Tibial artery (tissue), 4 donors: ENCODE results near the gene ATP5F1D.

ENCODE experiments used
- DNase-seq, 2 donors: peaks; one replicate each; pipeline ENCODE4 v3.0.0-alpha.2; 2019
- H3K27ac ChIP-seq, 2 donors: fragments of 200-600 bp; sonication (generic) in 1 of 2; 1 replicate in 1 of 2; 2 replicates in 1 of 2; pipeline ENCODE4 v1.5.1; 2018 to 2019; ENCODE audit warnings: mild to moderate bottlenecking in 1 of 2
- H3K27me3 ChIP-seq, 2 donors: fragments of 200-600 bp; sonication (generic) in 1 of 2; one replicate each; pipeline versions ENCODE4 v1.5.1 to v1.6.0; 2016 to 2019
- H3K36me3 ChIP-seq, 3 donors: fragments of 200-600 bp; sonication (generic) in 2 of 3; one replicate each; pipeline ENCODE4 v1.5.1; 2016 to 2019; ENCODE audit warnings: mild to moderate bottlenecking in 2 of 3
- H3K4me1 ChIP-seq, 4 donors: fragments of 200-600 bp; sonication (generic) in 2 of 4; 1 replicate in 3 of 4; 2 replicates in 1 of 4; pipeline ENCODE4 v1.5.1; 2016 to 2019
- H3K4me3 ChIP-seq, 2 donors: fragments of 200-600 bp; sonication (generic) in 1 of 2; 1 replicate in 1 of 2; 2 replicates in 1 of 2; pipeline ENCODE4 v1.5.1; 2018 to 2019; ENCODE audit warnings: mild to moderate bottlenecking in 2 of 2
- H3K9me3 ChIP-seq, 3 donors: fragments of 200-600 bp; sonication (generic) in 1 of 3; one replicate each; pipeline ENCODE4 v1.5.1; 2016 to 2019
- intact Hi-C: fragments of 100-400 bp; cut with DNase I; formaldehyde crosslinking; loops from one replicate; pipeline ENCODE4 v1.15.0; 2023; ENCODE audit warnings: low total_unique reads
- TF ChIP-seq, protein P1 (sequence below), 2 experiments: fragments of 200-600 bp in 1 of 2; fragments of 450-650 bp in 1 of 2; IDR thresholded peaks; one replicate each; pipeline ENCODE4 v1.5.1; 2017 to 2019; ENCODE audit warnings: antibody characterized with exemption in 2 of 2, mild to moderate bottlenecking in 1 of 2, moderate library complexity in 1 of 2

The ATP5F1D gene

DNA sequence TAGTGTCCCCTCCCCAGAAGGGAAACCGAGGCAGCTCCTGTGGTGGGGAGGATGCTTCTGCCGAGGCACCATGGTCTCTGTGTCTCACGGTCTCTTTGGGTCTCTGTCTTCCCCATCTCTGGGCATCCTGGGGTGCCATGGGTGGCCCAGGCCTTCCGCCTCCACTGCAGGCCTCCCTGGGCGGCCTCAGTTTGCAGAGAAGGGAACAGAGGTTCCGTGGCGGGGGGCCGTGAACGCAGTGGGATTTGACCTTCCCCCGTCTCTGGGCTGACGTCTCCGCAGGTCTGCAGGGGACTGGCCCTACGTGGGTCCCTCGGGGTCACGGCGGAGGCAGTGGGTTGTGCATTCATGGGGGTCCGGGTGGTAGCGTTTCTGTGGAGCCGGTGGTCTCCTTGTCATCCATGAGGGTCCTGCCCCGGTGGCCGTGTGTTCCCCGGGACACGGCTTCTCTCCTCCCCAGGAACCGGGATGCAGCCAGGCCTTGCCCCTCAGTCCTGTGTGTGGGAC lies 48.7 kb downstream of the ATP5F1D start:
- TF ChIP-seq, protein P1, sequence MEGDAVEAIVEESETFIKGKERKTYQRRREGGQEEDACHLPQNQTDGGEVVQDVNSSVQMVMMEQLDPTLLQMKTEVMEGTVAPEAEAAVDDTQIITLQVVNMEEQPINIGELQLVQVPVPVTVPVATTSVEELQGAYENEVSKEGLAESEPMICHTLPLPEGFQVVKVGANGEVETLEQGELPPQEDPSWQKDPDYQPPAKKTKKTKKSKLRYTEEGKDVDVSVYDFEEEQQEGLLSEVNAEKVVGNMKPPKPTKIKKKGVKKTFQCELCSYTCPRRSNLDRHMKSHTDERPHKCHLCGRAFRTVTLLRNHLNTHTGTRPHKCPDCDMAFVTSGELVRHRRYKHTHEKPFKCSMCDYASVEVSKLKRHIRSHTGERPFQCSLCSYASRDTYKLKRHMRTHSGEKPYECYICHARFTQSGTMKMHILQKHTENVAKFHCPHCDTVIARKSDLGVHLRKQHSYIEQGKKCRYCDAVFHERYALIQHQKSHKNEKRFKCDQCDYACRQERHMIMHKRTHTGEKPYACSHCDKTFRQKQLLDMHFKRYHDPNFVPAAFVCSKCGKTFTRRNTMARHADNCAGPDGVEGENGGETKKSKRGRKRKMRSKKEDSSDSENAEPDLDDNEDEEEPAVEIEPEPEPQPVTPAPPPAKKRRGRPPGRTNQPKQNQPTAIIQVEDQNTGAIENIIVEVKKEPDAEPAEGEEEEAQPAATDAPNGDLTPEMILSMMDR (IDR thresholded peaks at IDR 0.05) = no peak
- Histone ChIP-seq H3K4me3 (no peak overlapping the region), H3K9me3 (no peaks in the 10 kb centered on the region), H3K36me3 (no peaks in the 10 kb centered on the region), H3K27ac (no peak overlapping the region), H3K27me3 (peaks cover 3 to 95% of the 10 kb centered on the region in 2 donors), H3K4me1 (peaks cover 0 to 32% (median 18%) of the 10 kb centered on the region in 4 donors)
- intact Hi-C loops = no loop called here
- DNase-seq = no peak

- H3K36me3 ChIP-seq = no peaks in the 10 kb centered on the region
- H3K27me3 ChIP-seq = peaks cover 3 to 98% of the 10 kb centered on the region in 2 donors
- intact Hi-C loops = no loop called here
- H3K27ac ChIP-seq = no peak overlapping the region
- DNase-seq = no peak
- peaks cover 0 to 36% (median 19%) of the 10 kb centered on the region in 4 donors for H3K4me1 ChIP-seq
- H3K9me3 ChIP-seq = no peaks in the 10 kb centered on the region
- TF ChIP-seq, protein P1 (IDR thresholded peaks at IDR 0.05) = no peak
- no peak overlapping the region for H3K4me3 ChIP-seq
Measured at GRCh38 chr19:1290703-1291651, 49.4 kb downstream of the ATP5F1D start.

DNA sequence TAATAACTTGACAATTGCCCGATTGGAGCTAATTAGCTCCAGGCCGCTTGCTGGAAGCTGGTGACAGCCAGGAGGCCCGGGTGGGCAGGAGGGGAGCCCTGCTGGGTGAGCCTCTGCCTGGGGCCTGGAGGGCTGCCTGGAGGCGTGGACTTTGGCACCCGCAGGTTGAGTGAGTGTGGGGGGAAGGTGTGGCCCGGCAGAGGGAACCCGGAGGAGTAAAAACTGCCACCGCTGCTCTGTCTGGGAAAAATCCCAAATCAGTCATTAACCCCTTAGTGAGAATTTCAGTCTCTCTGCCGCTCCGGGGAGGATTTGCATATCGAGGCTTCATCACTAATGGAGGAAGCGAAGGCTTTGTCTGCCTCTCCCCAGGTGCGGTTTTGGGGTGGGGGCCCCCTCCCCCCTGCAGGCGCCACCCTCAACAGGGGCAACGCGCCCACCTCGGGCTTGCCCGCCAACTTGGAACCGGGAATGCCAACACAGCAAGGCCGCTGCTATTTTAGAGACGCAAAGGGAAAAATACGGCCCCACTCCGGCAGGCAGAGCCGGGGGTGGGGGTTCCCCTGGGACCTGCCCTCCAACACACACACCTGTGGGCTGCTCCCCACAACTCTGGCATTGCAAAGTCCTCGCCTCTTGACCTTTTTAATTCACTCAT lies 50.3 kb downstream of the ATP5F1D start:
- no peaks in the 10 kb centered on the region for H3K36me3 ChIP-seq
- no peak overlapping the region for H3K4me3 ChIP-seq
- peaks cover 0 to 30% (median 14%) of the 10 kb centered on the region in 4 donors for H3K4me1 ChIP-seq
- TF ChIP-seq, protein P1 (IDR thresholded peaks at IDR 0.05) = no peak
- no peak overlapping the region for H3K27ac ChIP-seq
- H3K9me3 ChIP-seq = no peaks in the 10 kb centered on the region
- H3K27me3 ChIP-seq = peaks cover 0 to 99% of the 10 kb centered on the region in 2 donors
- intact Hi-C loops = no loop called here
- DNase-seq = no peak

GRCh38 chr19:1292419-1293151 lies 51.0 kb downstream of the ATP5F1D start:
- H3K4me3 ChIP-seq = no peak overlapping the region
- H3K36me3 ChIP-seq = no peaks in the 10 kb centered on the region
- no peaks in the 10 kb centered on the region for H3K9me3 ChIP-seq
- H3K27me3 ChIP-seq = peaks cover 0 to 95% of the 10 kb centered on the region in 2 donors
- H3K27ac ChIP-seq = no peak overlapping the region
- TF ChIP-seq, protein P1 (IDR thresholded peaks at IDR 0.05) = no peak
- no peak for DNase-seq
- intact Hi-C loops = no loop called here
- H3K4me1 ChIP-seq = peaks cover 0 to 23% (median 7%) of the 10 kb centered on the region in 4 donors
